Measurements from ENCODE around the gene ANKS1A. TPM values are rescaled to one million over a fixed set of nuclear protein-coding genes. Genes with fewer than 3 reads are reported as not detected.

ANKS1A gene
- total and polyA plus RNA-seq, 2 experiments from 2014 or later: 12.1 to 31.9 TPM

DNA sequence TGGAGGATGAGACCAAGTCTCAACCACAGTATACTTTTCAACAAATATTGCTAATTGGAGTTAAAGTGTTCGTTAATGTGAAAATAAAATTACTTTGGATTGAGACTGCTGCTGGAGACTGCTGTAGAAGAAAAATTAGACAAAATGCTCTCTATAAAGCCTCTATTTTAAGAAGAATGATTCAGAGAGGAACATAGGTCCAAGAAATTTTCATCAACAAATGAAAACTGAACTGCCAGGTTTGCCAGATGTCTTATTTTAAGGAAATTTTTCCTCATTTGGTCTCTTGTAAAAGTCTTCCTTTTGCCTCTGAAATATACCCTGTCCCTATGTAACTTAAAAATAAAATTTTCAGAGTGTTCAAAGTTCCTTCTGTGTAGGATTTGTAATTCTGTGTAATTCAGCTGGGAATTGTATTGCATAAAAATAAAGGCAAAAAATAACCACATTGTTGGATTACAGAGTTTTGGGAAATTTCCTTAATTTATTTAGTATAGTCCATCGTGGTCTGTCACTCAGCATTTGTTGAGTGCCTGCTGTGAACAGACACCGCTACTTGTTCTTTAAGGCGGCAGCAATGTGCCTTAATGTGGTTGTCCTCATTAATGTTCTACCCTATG is 27.4 kb downstream of the ANKS1A start (continued):
- TF ChIP-seq, protein P1, sequence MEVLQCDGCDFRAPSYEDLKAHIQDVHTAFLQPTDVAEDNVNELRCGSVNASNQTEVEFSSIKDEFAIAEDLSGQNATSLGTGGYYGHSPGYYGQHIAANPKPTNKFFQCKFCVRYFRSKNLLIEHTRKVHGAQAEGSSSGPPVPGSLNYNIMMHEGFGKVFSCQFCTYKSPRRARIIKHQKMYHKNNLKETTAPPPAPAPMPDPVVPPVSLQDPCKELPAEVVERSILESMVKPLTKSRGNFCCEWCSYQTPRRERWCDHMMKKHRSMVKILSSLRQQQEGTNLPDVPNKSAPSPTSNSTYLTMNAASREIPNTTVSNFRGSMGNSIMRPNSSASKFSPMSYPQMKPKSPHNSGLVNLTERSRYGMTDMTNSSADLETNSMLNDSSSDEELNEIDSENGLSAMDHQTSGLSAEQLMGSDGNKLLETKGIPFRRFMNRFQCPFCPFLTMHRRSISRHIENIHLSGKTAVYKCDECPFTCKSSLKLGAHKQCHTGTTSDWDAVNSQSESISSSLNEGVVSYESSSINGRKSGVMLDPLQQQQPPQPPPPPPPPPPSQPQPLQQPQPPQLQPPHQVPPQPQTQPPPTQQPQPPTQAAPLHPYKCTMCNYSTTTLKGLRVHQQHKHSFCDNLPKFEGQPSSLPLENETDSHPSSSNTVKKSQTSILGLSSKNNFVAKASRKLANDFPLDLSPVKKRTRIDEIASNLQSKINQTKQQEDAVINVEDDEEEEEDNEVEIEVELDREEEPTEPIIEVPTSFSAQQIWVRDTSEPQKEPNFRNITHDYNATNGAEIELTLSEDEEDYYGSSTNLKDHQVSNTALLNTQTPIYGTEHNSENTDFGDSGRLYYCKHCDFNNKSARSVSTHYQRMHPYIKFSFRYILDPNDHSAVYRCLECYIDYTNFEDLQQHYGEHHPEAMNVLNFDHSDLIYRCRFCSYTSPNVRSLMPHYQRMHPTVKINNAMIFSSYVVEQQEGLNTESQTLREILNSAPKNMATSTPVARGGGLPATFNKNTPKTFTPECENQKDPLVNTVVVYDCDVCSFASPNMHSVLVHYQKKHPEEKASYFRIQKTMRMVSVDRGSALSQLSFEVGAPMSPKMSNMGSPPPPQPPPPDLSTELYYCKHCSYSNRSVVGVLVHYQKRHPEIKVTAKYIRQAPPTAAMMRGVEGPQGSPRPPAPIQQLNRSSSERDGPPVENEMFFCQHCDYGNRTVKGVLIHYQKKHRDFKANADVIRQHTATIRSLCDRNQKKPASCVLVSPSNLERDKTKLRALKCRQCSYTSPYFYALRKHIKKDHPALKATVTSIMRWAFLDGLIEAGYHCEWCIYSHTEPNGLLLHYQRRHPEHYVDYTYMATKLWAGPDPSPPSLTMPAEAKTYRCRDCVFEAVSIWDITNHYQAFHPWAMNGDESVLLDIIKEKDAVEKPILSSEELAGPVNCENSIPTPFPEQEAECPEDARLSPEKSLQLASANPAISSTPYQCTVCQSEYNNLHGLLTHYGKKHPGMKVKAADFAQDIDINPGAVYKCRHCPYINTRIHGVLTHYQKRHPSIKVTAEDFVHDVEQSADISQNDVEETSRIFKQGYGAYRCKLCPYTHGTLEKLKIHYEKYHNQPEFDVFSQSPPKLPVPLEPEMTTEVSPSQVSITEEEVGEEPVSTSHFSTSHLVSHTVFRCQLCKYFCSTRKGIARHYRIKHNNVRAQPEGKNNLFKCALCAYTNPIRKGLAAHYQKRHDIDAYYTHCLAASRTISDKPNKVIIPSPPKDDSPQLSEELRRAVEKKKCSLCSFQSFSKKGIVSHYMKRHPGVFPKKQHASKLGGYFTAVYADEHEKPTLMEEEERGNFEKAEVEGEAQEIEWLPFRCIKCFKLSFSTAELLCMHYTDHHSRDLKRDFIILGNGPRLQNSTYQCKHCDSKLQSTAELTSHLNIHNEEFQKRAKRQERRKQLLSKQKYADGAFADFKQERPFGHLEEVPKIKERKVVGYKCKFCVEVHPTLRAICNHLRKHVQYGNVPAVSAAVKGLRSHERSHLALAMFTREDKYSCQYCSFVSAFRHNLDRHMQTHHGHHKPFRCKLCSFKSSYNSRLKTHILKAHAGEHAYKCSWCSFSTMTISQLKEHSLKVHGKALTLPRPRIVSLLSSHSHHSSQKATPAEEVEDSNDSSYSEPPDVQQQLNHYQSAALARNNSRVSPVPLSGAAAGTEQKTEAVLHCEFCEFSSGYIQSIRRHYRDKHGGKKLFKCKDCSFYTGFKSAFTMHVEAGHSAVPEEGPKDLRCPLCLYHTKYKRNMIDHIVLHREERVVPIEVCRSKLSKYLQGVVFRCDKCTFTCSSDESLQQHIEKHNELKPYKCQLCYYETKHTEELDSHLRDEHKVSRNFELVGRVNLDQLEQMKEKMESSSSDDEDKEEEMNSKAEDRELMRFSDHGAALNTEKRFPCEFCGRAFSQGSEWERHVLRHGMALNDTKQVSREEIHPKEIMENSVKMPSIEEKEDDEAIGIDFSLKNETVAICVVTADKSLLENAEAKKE (CRISPR knock-in tag; IDR thresholded peaks at IDR 0.05): no peak
- TF ChIP-seq POLR2AphosphoS5 (IDR thresholded peaks at IDR 0.05; ENCODE audit: low read depth): no peak

DNA sequence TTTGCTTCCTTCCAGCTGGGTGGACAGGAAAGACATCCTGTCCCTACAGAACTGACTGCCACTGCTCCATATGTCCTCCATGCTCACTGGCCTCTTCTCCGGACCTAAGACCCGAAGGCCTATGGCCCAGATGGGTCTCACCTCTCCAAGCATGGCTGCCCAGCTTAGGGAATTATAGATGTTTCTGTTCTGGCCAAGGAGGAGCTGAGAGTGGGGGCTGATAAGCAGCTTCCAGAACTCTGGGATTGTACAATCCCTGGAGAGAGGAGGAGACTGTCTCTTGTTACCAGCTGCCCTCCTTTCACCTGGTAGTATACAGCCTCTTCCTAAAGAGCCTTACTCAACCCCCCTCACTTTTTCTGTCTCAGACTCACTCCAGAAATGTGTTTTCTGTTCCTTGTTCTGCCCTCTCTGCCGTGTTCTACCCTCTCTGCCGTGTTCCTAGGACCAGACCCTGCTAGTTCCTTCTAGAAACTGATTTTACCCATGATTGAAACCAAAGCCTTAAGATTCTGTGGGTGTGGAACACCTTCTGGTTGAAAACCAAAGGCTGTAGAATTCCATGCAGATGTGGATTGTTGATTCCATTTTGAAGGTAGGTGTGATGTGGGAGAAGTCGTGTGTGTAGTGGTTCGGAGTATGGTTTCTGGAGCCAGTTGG is 28.7 kb downstream of the ANKS1A start:
- TF ChIP-seq STAT1 (IDR thresholded peaks at IDR 0.05; ENCODE audit: unreplicated experiment): no peak
- Histone ChIP-seq H3K27me3 (ENCODE audit: insufficient read depth) (no peaks in the 10 kb centered on the region), H3K27ac (ENCODE audit: low read depth) (no peak overlapping the region), H4K20me1 (replicated peaks; ENCODE audit: insufficient read depth) (peaks cover 13% of the 10 kb centered on the region), H3F3A (replicated peaks; ENCODE audit: low read depth) (no peaks in the 10 kb centered on the region), H3K4me3 (no peak overlapping the region), H3K36me3 (ENCODE audit: insufficient read depth) (no peaks in the 10 kb centered on the region), H3K79me2 (replicated peaks; ENCODE audit: insufficient read depth) (peaks cover 34% of the 10 kb centered on the region), H2AFZ (no peak overlapping the region), H3K4me2 (no peak overlapping the region), H3K4me1 (ENCODE audit: insufficient read depth) (no peaks in the 10 kb centered on the region), H3K9me2 (ENCODE audit: insufficient read depth) (no peaks in the 10 kb centered on the region)
- Mint-ChIP-seq H3K27ac (no peak overlapping the region; the same call in 1 of the 2 replicates), H3K4me1 (0 out of 3 replicates have a peak, but pooled peaks cover under 1% of the 10 kb centered on the region), H3K27me3 (ENCODE audit: insufficient read depth, low read depth, poor library complexity) (peaks cover 2% of the 10 kb centered on the region), H3K9me3 (no peaks in the 10 kb centered on the region), H3K4me3 (no peak overlapping the region), H3K36me3 (ENCODE audit: low read depth) (no peaks in the 10 kb centered on the region)
- no peak for ATAC-seq
- DNase-seq (ENCODE audit: low spot score): no peak

All from GM23338 (cell line).